ENCODE results near the gene TFPI. TPM values are rescaled to one million over a fixed set of nuclear protein-coding genes. Genes with fewer than 3 reads are reported as not detected.
"Not testable (repeated sequence)": the region's sequence is repeated elsewhere in the genome, so short reads cannot be mapped to it uniquely, and the experiment has no call there.

Gene TFPI
- polyA plus RNA-seq, 1 donor from 2014 or later, result 0.09 TPM

DNA sequence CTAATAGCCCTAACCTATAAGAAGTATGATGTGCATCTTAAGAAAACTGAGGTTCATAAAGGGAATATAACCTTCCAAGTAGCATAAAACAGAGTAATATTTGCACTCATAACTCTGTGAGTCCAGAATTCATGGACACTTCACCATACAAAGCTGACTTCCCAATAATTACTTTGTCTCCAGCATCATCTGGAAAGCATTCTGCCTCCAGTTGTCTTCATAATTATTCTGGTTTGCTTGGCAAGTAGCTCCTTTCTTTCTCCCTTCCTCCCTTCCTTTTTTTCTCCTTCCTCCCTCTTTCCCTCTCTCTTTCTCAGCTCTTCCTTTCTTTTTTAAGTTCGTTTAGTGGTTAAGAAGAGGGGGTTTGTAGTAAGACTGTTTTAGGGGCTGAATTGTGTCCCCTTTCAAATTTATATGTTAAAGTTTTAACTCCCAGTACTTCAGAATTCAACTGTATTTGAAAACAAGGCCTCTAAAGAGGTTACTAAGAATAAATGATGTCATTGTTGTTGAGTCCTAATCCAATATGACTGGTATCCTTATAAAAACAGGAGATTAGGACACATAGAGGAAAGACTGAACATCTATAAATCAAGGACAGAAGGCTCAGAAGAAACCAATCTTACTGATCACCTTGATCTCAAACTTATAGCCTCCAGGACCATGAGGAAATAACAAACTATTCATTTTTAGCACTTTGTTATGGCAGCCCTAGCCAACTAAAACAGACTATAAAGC lies 28.9 kb downstream of the TFPI start:
- H3K4me3 Mint-ChIP-seq, result no peak overlapping the region
- no peak overlapping the region for H3K27ac Mint-ChIP-seq
- H3K9me3 Mint-ChIP-seq, result peaks cover 0 to 4% (median 3%) of the 10 kb centered on the region in 3 donors
- no peaks in the 10 kb centered on the region for H3K4me1 Mint-ChIP-seq
- no peaks in the 10 kb centered on the region for H3K27me3 Mint-ChIP-seq
- no peaks in the 10 kb centered on the region for H3K36me3 Mint-ChIP-seq

DNA sequence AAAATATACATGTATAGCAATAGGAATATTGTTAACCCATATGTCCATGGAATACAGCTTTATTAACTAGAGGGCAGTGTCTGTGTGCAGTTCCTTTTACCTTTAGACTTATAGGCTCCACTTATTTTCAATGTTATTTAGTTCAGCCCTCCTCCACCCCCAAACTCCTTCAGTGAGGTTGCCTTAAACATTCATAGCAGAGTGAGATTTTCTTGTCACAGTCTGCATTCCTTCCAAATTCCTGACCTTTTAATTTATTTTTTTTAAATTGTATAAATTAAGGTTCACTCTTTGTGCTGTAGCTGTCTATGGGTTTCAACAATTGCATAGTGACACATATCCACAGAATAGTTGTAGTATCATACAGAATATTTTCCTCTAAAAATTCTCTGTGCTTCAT lies 30.9 kb downstream of the TFPI start:
- Mint-ChIP-seq H3K27ac (no peak overlapping the region), H3K4me1 (no peaks in the 10 kb centered on the region), H3K36me3 (peaks cover 2% of the 10 kb centered on the region), H3K9me3 (peaks cover 0 to 9% (median 3%) of the 10 kb centered on the region in 3 donors), H3K4me3 (no peak overlapping the region), H3K27me3 (no peaks in the 10 kb centered on the region)

DNA sequence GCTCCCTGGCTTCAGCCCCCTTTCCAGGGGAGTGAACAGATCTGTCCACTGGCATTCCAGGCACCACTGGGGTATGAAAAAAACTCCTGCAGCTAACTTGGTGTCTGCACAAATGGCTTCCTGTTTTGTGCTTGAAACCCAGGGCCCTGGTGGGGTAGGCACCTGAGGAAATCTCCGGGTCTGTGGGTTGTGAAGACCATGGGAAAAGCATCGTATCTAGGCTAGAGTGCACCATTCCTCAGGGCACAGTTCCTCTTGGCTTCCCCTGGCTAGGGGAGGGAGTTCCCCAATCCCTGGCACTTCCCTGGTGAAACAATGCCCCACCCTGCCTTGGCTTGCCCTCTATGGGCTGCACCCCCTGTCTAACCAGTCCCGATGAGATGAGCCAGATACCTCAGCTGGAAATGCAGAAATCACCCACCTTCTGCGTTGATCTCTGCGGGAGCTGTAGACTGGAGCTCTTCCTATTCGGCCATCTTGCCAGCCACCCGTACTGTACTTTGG lies 34.1 kb downstream of the TFPI start:
- H3K9me3 Mint-ChIP-seq, result peaks cover 0 to 13% (median 5%) of the 10 kb centered on the region in 3 donors
- H3K27ac Mint-ChIP-seq, result peak overlapping the region in 1 of 3 donors; percentile 35
- H3K4me3 Mint-ChIP-seq, result no peak overlapping the region
- H3K27me3 Mint-ChIP-seq, result no peaks in the 10 kb centered on the region
- peaks cover 2% of the 10 kb centered on the region for H3K36me3 Mint-ChIP-seq
- H3K4me1 Mint-ChIP-seq, result no peaks in the 10 kb centered on the region

- Mint-ChIP-seq H3K4me1 (no peaks in the 10 kb centered on the region), H3K27ac (no peak overlapping the region)
These were observed 34.7 kb downstream of the TFPI start for GRCh38 chr2:187519419-187520120.

GRCh38 chr2:187517750-187518361 lies 36.4 kb downstream of the TFPI start:
- H3K27ac Mint-ChIP-seq, H3K4me3 Mint-ChIP-seq, H3K4me1 Mint-ChIP-seq, H3K36me3 Mint-ChIP-seq, H3K27me3 Mint-ChIP-seq: not testable (repeated sequence)
- peaks cover 0 to 13% (median 5%) of the 10 kb centered on the region in 3 donors for H3K9me3 Mint-ChIP-seq

More at GRCh38 chr2:187519419-187520120, 34.7 kb downstream of the TFPI start:
- Mint-ChIP-seq H3K4me3 (no peak overlapping the region), H3K36me3 (peaks cover 2% of the 10 kb centered on the region), H3K27me3 (no peaks in the 10 kb centered on the region), H3K9me3 (peaks cover 0 to 13% (median 5%) of the 10 kb centered on the region in 3 donors)

DNA sequence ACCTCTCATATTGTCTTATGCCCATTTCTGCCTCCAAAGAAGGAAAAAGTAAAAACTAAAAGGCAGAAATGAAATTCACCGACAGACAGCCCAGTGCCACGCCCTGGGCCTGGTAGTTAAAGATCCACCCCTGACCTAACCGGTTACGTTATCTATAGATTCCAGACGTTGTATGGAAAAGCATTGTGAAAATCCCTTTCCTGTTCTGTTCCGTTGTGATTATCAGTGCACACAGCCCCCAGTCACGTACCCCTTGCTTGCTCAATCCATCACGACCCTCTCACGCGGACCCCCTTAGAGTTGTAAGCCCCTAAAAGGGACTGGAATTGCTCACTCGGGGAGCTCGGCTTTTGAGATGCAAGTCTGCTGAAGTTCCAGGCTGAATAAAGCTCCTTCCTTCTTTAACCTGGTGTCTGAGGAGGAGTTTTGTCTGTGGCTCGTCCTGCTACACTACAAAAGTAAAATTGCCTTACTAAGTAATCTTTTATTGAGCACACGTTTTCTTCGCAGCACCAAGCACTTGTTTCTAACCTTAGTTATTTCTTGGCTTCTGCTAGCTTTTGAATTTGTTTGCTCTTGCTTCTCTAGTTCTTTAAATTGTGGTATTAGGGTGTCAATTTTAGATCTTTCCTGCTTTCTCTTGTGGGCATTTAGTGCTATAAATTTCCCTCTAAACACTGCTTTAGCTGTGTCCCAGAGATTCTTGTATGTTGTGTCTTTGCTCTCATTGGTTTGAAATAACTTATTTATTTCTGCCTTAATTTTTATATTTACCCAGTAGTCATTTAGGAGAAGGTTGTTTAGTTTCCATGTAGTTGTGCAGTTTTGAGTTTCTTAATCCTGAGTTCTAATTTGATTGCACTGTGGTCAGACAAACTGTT lies 37.4 kb downstream of the TFPI start:
- H3K27me3 Mint-ChIP-seq, H3K36me3 Mint-ChIP-seq, H3K27ac Mint-ChIP-seq, H3K4me1 Mint-ChIP-seq, H3K9me3 Mint-ChIP-seq, H3K4me3 Mint-ChIP-seq: not testable (repeated sequence)

- Mint-ChIP-seq H3K27me3 (no peaks in the 10 kb centered on the region), H3K36me3 (peaks cover 2% of the 10 kb centered on the region), H3K9me3 (peaks cover 1 to 9% (median 3%) of the 10 kb centered on the region in 3 donors), H3K4me1 (no peaks in the 10 kb centered on the region), H3K27ac (no peak overlapping the region), H3K4me3 (no peak overlapping the region)
These were observed 39.3 kb downstream of the TFPI start for GRCh38 chr2:187514930-187515329.

- H3K27ac Mint-ChIP-seq, H3K4me1 Mint-ChIP-seq, H3K4me3 Mint-ChIP-seq, H3K27me3 Mint-ChIP-seq, H3K36me3 Mint-ChIP-seq, H3K9me3 Mint-ChIP-seq: not testable (repeated sequence)
These were observed 39.9 kb downstream of the TFPI start for GRCh38 chr2:187514235-187514829.

GRCh38 chr2:187513460-187514234 lies 40.6 kb downstream of the TFPI start:
- not testable (repeated sequence) for H3K4me1 Mint-ChIP-seq, H3K4me3 Mint-ChIP-seq, H3K36me3 Mint-ChIP-seq, H3K27ac Mint-ChIP-seq, H3K27me3 Mint-ChIP-seq, H3K9me3 Mint-ChIP-seq

- Mint-ChIP-seq H3K4me1 (no peaks in the 10 kb centered on the region), H3K9me3 (peaks cover 0 to 5% (median 3%) of the 10 kb centered on the region in 3 donors), H3K27ac (no peak overlapping the region), H3K4me3 (no peak overlapping the region), H3K36me3 (no peaks in the 10 kb centered on the region), H3K27me3 (no peaks in the 10 kb centered on the region)
These were observed 42.6 kb downstream of the TFPI start for GRCh38 chr2:187511356-187512315.

DNA sequence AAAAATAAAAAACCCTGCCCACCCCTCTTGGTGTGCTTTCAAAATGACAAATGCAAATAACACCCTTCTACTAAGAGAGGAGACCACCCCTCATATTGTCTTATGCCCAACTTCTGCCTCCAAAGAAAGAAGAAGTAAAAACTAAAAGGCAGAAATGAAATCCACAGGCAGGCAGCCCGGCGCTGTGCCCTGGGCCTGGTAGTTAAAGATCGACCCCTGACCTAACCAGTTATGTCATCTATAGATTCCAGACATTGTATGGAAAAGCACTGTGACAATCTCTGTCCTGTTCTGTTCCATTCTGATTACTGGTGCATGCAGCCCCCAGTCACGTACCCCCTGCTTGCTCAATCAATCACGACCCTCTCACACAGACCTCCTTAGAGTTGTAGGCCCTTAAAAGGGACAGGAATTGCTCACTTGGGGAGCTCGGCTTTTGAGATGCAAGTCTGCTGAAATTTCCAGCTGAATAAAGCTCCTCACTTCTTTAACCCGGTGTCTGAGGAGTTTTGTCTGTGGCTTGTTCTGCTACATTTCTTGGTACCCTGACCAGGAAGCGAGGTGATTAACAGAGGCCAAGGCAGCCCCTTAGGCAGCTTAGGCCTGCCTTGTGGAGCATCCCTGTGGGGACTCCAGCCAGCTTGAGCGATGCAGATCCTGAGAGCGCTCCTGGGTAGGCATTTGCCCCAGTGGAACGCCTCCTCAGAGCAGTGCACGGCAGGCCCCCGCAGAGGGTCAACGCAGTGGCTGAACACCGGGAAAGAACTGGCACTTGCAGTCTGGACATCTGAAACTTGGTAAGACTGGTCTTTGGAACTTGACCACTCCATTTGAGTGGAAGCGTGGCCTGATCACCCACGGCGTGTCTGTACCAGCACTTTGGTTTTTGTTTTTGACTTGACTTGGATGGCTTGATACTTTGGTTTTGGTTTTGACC lies 43.5 kb downstream of the TFPI start:
- not testable (repeated sequence) for H3K4me1 Mint-ChIP-seq, H3K9me3 Mint-ChIP-seq, H3K27ac Mint-ChIP-seq

More for the DNA sequence above, 43.5 kb downstream of the TFPI start:
- H3K36me3 Mint-ChIP-seq, H3K4me3 Mint-ChIP-seq, H3K27me3 Mint-ChIP-seq: not testable (repeated sequence)

All from IgD-negative memory B cell (primary cell).